ENCODE data around the gene PHLDB2.

PHLDB2 gene

GRCh38 chr3:111979434-111980038 lies 120.5 kb downstream of the PHLDB2 start:
- no peak for TF ChIP-seq FOXP2 (optimal IDR thresholded peaks at IDR 0.05; ENCODE audit: borderline replicate concordance, extremely low read depth, extremely low read length, insufficient read depth)
- no peak for TF ChIP-seq TAF1 (IDR thresholded peaks at IDR 0.05; ENCODE audit: borderline replicate concordance, insufficient read depth, low read length)
- no peak for TF ChIP-seq SIN3A (IDR thresholded peaks at IDR 0.05; ENCODE audit: borderline replicate concordance, insufficient read depth, low read length)
- no peak for TF ChIP-seq REST (IDR thresholded peaks at IDR 0.05; ENCODE audit: insufficient read depth in 1 of 2, low read depth in 2 of 2, low read length in 2 of 2)
- TF ChIP-seq POLR2AphosphoS5 (IDR thresholded peaks at IDR 0.05; ENCODE audit: low read depth, low read length), result no peak

GRCh38 chr3:111980716-111981456 lies 121.8 kb downstream of the PHLDB2 start:
- TF ChIP-seq POLR2AphosphoS5 (IDR thresholded peaks at IDR 0.05; ENCODE audit: low read depth, low read length), result no peak
- no peak for TF ChIP-seq REST (IDR thresholded peaks at IDR 0.05; ENCODE audit: insufficient read depth in 1 of 2, low read depth in 2 of 2, low read length in 2 of 2)
- no peak for TF ChIP-seq SIN3A (IDR thresholded peaks at IDR 0.05; ENCODE audit: borderline replicate concordance, insufficient read depth, low read length)
- TF ChIP-seq FOXP2 (optimal IDR thresholded peaks at IDR 0.05; ENCODE audit: borderline replicate concordance, extremely low read depth, extremely low read length, insufficient read depth), result no peak
- no peak for TF ChIP-seq TAF1 (IDR thresholded peaks at IDR 0.05; ENCODE audit: borderline replicate concordance, insufficient read depth, low read length)

- TF ChIP-seq FOXP2 (optimal IDR thresholded peaks at IDR 0.05; ENCODE audit: borderline replicate concordance, extremely low read depth, extremely low read length, insufficient read depth) (no peak), SIN3A (IDR thresholded peaks at IDR 0.05; ENCODE audit: borderline replicate concordance, insufficient read depth, low read length) (no peak), REST (IDR thresholded peaks at IDR 0.05; ENCODE audit: insufficient read depth in 1 of 2, low read depth in 2 of 2, low read length in 2 of 2) (no peak), POLR2AphosphoS5 (IDR thresholded peaks at IDR 0.05; ENCODE audit: low read depth, low read length) (no peak), TAF1 (IDR thresholded peaks at IDR 0.05; ENCODE audit: borderline replicate concordance, insufficient read depth, low read length) (no peak)
Measured at GRCh38 chr3:111981457-111981763, 122.3 kb downstream of the PHLDB2 start.

- no peak for TF ChIP-seq FOXP2 (optimal IDR thresholded peaks at IDR 0.05; ENCODE audit: borderline replicate concordance, extremely low read depth, extremely low read length, insufficient read depth)
Measured at GRCh38 chr3:111984636-111985298, 125.7 kb downstream of the PHLDB2 start.

GRCh38 chr3:111986800-111987199 lies 127.7 kb downstream of the PHLDB2 start:
- TF ChIP-seq SIN3A (IDR thresholded peaks at IDR 0.05; ENCODE audit: borderline replicate concordance, insufficient read depth, low read length), result no peak
- TF ChIP-seq REST (IDR thresholded peaks at IDR 0.05; ENCODE audit: insufficient read depth in 1 of 2, low read depth in 2 of 2, low read length in 2 of 2), result no peak
- TF ChIP-seq POLR2AphosphoS5 (IDR thresholded peaks at IDR 0.05; ENCODE audit: low read depth, low read length), result no peak
- no peak for TF ChIP-seq TAF1 (IDR thresholded peaks at IDR 0.05; ENCODE audit: borderline replicate concordance, insufficient read depth, low read length)
